ENCODE data around the gene PIK3CA.

DNA sequence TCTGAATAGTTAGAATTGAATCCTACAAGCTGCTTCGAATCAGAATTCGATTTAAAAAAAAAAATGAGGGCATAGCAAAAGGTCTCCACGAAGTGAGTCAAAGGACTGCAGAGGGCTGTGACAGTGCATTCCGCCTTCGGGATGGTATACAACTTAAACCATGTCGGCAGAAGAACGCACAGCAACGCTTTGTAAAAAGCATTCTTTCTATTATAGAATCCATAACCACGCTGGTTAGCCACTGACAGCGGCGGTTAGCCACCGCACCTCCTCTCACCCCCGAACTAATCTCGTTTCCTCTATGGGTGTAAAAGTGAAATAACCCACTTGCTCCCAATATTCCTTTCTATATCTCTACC is 664 bp upstream of the PIK3CA start:
- TF ChIP-seq CTCF (IDR thresholded peaks at IDR 0.05) (peak; percentile 53), ZFX (IDR thresholded peaks at IDR 0.05; ENCODE audit: borderline replicate concordance) (no peak)

Data from 22Rv1 (cell line).